GM06990 (cell line): ENCODE results near the gene ANO7.

ENCODE experiments used
- DNase-seq: peaks from one replicate; pipeline ENCODE4 v3.0.0-alpha.2; 2011; ENCODE audit not compliant: insufficient read length; ENCODE audit errors: extremely low read depth
- H3K27me3 ChIP-seq: replicated peaks from 2 replicates; pipeline ENCODE4 v1.6.0; 2011; ENCODE audit warnings: low read length; ENCODE audit not compliant: control insufficient read depth, insufficient read depth
- H3K36me3 ChIP-seq: 2 replicates; pipeline ENCODE4 v1.5.1; 2011; ENCODE audit warnings: low read length; ENCODE audit not compliant: control insufficient read depth, insufficient read depth
- H3K4me3 ChIP-seq: replicated peaks from 2 replicates; pipeline ENCODE4 v1.5.1; 2011; ENCODE audit warnings: low read depth, mild to moderate bottlenecking, control low read depth, low read length
- CTCF ChIP-seq: IDR thresholded peaks from 2 replicates; pipeline ENCODE4 v1.5.1; 2011; ENCODE audit warnings: low read length, control low read depth, mild to moderate bottlenecking, inconsistent platforms; ENCODE audit not compliant: insufficient read depth, poor library complexity, severe bottlenecking

The ANO7 gene

GRCh38 chr2:241234066-241234790 lies 45.8 kb downstream of the ANO7 start:
- TF ChIP-seq CTCF: no peak
- Histone ChIP-seq H3K27me3 (no peaks in the 10 kb centered on the region), H3K36me3 (peaks cover 71% of the 10 kb centered on the region), H3K4me3 (no peak overlapping the region)
- no peak for DNase-seq

- Histone ChIP-seq H3K36me3 (peaks cover 72% of the 10 kb centered on the region), H3K4me3 (no peak overlapping the region), H3K27me3 (no peaks in the 10 kb centered on the region)
- no peak for DNase-seq
- no peak for TF ChIP-seq CTCF
Measured at GRCh38 chr2:241234962-241235740, 46.7 kb downstream of the ANO7 start.

- Histone ChIP-seq H3K36me3 (peaks cover 73% of the 10 kb centered on the region), H3K27me3 (no peaks in the 10 kb centered on the region), H3K4me3 (no peak overlapping the region)
- no peak for DNase-seq
- no peak for TF ChIP-seq CTCF
Measured at GRCh38 chr2:241235859-241236593, 47.5 kb downstream of the ANO7 start.

- no peak for TF ChIP-seq CTCF
- Histone ChIP-seq H3K4me3 (no peak overlapping the region), H3K36me3 (peaks cover 66% of the 10 kb centered on the region), H3K27me3 (no peaks in the 10 kb centered on the region)
- no peak for DNase-seq
Measured at GRCh38 chr2:241237047-241237446, 48.6 kb downstream of the ANO7 start.

GRCh38 chr2:241237949-241238371 lies 49.5 kb downstream of the ANO7 start:
- Histone ChIP-seq H3K36me3 (peaks cover 71% of the 10 kb centered on the region), H3K27me3 (no peaks in the 10 kb centered on the region), H3K4me3 (no peak overlapping the region)
- DNase-seq: no peak
- TF ChIP-seq CTCF: no peak
